ENCODE measurements around the gene NUDT6. TPM values are rescaled to one million over a fixed set of nuclear protein-coding genes. Genes with fewer than 3 reads are reported as not detected.

The NUDT6 gene
- total and polyA plus RNA-seq, 11 donors: 6.7 to 22.5 (median 15.1) TPM

- Histone ChIP-seq H3K27me3 (no peaks in the 10 kb centered on the region), H3K4me1 (no peaks in the 10 kb centered on the region), H3K9me3 (no peaks in the 10 kb centered on the region), H3K4me3 (no peak overlapping the region), H3K27ac (no peak overlapping the region), H3K36me3 (peaks cover 0 to 7% (median 0%) of the 10 kb centered on the region in 9 donors)
- 74 to 82% (median 79%) methylated on average over 4 of the region's 4 CpGs for WGBS, 4 donors
- intact Hi-C loops (cut with DNase I): no loop called here
- no peak for TF ChIP-seq POLR2A (IDR thresholded peaks at IDR 0.05)
- TF ChIP-seq, protein P1, sequence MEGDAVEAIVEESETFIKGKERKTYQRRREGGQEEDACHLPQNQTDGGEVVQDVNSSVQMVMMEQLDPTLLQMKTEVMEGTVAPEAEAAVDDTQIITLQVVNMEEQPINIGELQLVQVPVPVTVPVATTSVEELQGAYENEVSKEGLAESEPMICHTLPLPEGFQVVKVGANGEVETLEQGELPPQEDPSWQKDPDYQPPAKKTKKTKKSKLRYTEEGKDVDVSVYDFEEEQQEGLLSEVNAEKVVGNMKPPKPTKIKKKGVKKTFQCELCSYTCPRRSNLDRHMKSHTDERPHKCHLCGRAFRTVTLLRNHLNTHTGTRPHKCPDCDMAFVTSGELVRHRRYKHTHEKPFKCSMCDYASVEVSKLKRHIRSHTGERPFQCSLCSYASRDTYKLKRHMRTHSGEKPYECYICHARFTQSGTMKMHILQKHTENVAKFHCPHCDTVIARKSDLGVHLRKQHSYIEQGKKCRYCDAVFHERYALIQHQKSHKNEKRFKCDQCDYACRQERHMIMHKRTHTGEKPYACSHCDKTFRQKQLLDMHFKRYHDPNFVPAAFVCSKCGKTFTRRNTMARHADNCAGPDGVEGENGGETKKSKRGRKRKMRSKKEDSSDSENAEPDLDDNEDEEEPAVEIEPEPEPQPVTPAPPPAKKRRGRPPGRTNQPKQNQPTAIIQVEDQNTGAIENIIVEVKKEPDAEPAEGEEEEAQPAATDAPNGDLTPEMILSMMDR (IDR thresholded peaks at IDR 0.05): no peak
- no peak for ATAC-seq
- no peak for DNase-seq
Measured at GRCh38 chr4:122966201-122966600, 43.8 kb upstream of the NUDT6 start.

- Histone ChIP-seq H3K36me3 (no peaks in the 10 kb centered on the region), H3K27ac (no peak overlapping the region), H3K27me3 (no peaks in the 10 kb centered on the region), H3K4me3 (no peak overlapping the region), H3K9me3 (no peaks in the 10 kb centered on the region), H3K4me1 (peaks cover 0 to 15% (median 4%) of the 10 kb centered on the region in 12 donors)
- ATAC-seq: no peak
- intact Hi-C loops (cut with DNase I): no loop called here
- TF ChIP-seq, protein P1 (IDR thresholded peaks at IDR 0.05): no peak
- TF ChIP-seq POLR2A (IDR thresholded peaks at IDR 0.05): no peak
- no peak for DNase-seq
Measured at GRCh38 chr4:122963216-122963615, 40.8 kb upstream of the NUDT6 start.

DNA sequence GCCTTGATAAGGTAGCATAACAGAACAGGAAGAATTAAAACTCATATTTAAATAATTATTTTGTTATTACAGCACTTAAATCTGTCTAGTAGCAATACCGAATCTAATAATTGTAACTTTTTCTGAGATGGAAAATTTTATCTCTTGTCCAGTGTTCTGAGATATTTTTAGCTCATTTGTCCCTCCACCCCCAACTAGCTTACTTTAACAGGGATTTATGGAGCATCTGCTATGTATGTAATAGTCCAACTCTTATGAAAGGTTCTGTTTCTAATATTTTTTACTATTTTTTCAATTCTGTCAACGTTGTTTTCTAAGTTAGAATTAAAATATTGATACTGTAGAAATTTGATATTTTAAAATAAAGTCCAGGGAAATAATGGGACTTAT is 38.2 kb upstream of the NUDT6 start:
- H3K36me3 ChIP-seq: no peaks in the 10 kb centered on the region
- 37 to 49% (median 38%) methylated on average over 2 of the region's 2 CpGs for WGBS, 4 donors
- TF ChIP-seq, protein P1 (IDR thresholded peaks at IDR 0.05): no peak
- no peak for TF ChIP-seq POLR2A (IDR thresholded peaks at IDR 0.05)
- H3K27me3 ChIP-seq: no peaks in the 10 kb centered on the region
- intact Hi-C loops (cut with DNase I): no loop called here
- no peaks in the 10 kb centered on the region for H3K9me3 ChIP-seq
- H3K27ac ChIP-seq: peak overlapping the region in 2 of 12 donors; percentile 21 to 35
- DNase-seq: no peak
- H3K4me3 ChIP-seq: no peak overlapping the region
- H3K4me1 ChIP-seq: peaks cover 0 to 15% (median 4%) of the 10 kb centered on the region in 12 donors
- ATAC-seq: no peak

- TF ChIP-seq POLR2A (IDR thresholded peaks at IDR 0.05): no peak
- TF ChIP-seq, protein P1 (IDR thresholded peaks at IDR 0.05): no peak
- no peaks in the 10 kb centered on the region for H3K27me3 ChIP-seq
- H3K9me3 ChIP-seq: no peaks in the 10 kb centered on the region
- ATAC-seq (no peak), DNase-seq (no peak)
- 75 to 88% (median 82%) methylated on average over 3 of the region's 3 CpGs for WGBS, 4 donors
- H3K4me1 ChIP-seq: peaks cover 0 to 15% (median 4%) of the 10 kb centered on the region in 12 donors
- intact Hi-C loops (cut with DNase I): no loop called here
- H3K4me3 ChIP-seq: no peak overlapping the region
- H3K36me3 ChIP-seq: no peaks in the 10 kb centered on the region
- peak overlapping the region in 2 of 12 donors; percentile 21 to 45 for H3K27ac ChIP-seq
Measured at GRCh38 chr4:122959981-122960610, 37.7 kb upstream of the NUDT6 start.
